ENCODE results near the gene CAND1. TPM values are rescaled to one million over a fixed set of nuclear protein-coding genes. Genes with fewer than 3 reads are reported as not detected.
A peak's percentile ranks its signal among the peaks of the same experiment; 100 is the strongest.

Gene CAND1
- total and polyA plus RNA-seq, 5 donors from 2014 or later = 69.9 to 111 (median 81.1) TPM

- no peak overlapping the region for H3K27ac ChIP-seq (ENCODE audit: insufficient read depth, low read length, poor library complexity, severe bottlenecking)
- Mint-ChIP-seq H3K27me3 (no peaks in the 10 kb centered on the region), H3K36me3 (peaks cover 62% of the 10 kb centered on the region), H3K4me1 (peaks cover 3 to 27% (median 14%) of the 10 kb centered on the region in 4 donors), H3K27ac (no peak overlapping the region), H3K4me3 (no peak overlapping the region), H3K9me3 (no peaks in the 10 kb centered on the region)
- H3K4me1 ChIP-seq (ENCODE audit: control insufficient read depth, insufficient read depth, low read length, poor library complexity, severe bottlenecking) = no peaks in the 10 kb centered on the region
- peaks cover 93% of the 10 kb centered on the region for H3K36me3 ChIP-seq (ENCODE audit: control insufficient read depth, insufficient read depth, low read length)
- H3K9me3 ChIP-seq (ENCODE audit: control insufficient read depth in 2 of 2, low read length in 2 of 2) = no peaks in the 10 kb centered on the region
- H3K4me3 ChIP-seq (ENCODE audit: low read depth, low read length) = no peak overlapping the region
- no peaks in the 10 kb centered on the region for H3K27me3 ChIP-seq (ENCODE audit: control insufficient read depth, insufficient read depth, low read length)
- DNase-seq (no peak), ATAC-seq (ENCODE audit: low read depth in 2 of 2) (no peak)
Measured at GRCh38 chr12:67305544-67305943, 36.4 kb downstream of the CAND1 start.

GRCh38 chr12:67306712-67307111 is 37.6 kb downstream of the CAND1 start:
- H3K4me3 Mint-ChIP-seq = no peak overlapping the region
- H3K9me3 Mint-ChIP-seq = no peaks in the 10 kb centered on the region
- Histone ChIP-seq H3K4me3 (ENCODE audit: low read depth, low read length) (no peak overlapping the region), H3K36me3 (ENCODE audit: control insufficient read depth, insufficient read depth, low read length) (peaks cover 92% of the 10 kb centered on the region), H3K9me3 (ENCODE audit: control insufficient read depth in 2 of 2, low read length in 2 of 2) (no peaks in the 10 kb centered on the region), H3K27ac (ENCODE audit: insufficient read depth, low read length, poor library complexity, severe bottlenecking) (no peak overlapping the region), H3K27me3 (ENCODE audit: control insufficient read depth, insufficient read depth, low read length) (no peaks in the 10 kb centered on the region), H3K4me1 (ENCODE audit: control insufficient read depth, insufficient read depth, low read length, poor library complexity, severe bottlenecking) (no peaks in the 10 kb centered on the region)
- peaks cover 68% of the 10 kb centered on the region for H3K36me3 Mint-ChIP-seq
- no peak for DNase-seq
- no peaks in the 10 kb centered on the region for H3K27me3 Mint-ChIP-seq
- peaks cover 0 to 26% (median 12%) of the 10 kb centered on the region in 4 donors for H3K4me1 Mint-ChIP-seq
- no peak overlapping the region for H3K27ac Mint-ChIP-seq
- no peak for ATAC-seq (ENCODE audit: low read depth in 2 of 2)

- Histone ChIP-seq H3K4me3 (ENCODE audit: low read depth, low read length) (no peak overlapping the region), H3K27ac (ENCODE audit: insufficient read depth, low read length, poor library complexity, severe bottlenecking) (no peak overlapping the region), H3K27me3 (ENCODE audit: control insufficient read depth, insufficient read depth, low read length) (no peaks in the 10 kb centered on the region), H3K4me1 (ENCODE audit: control insufficient read depth, insufficient read depth, low read length, poor library complexity, severe bottlenecking) (peaks cover 3% of the 10 kb centered on the region), H3K36me3 (ENCODE audit: control insufficient read depth, insufficient read depth, low read length) (peaks cover 41% of the 10 kb centered on the region), H3K9me3 (ENCODE audit: control insufficient read depth in 2 of 2, low read length in 2 of 2) (no peaks in the 10 kb centered on the region)
- DNase-seq = no peak
- ATAC-seq (ENCODE audit: low read depth in 2 of 2) = no peak
- Mint-ChIP-seq H3K9me3 (peaks cover 0 to 1% (median 0%) of the 10 kb centered on the region in 7 donors), H3K27me3 (no peaks in the 10 kb centered on the region), H3K27ac (no peak overlapping the region), H3K4me1 (peaks cover 0 to 20% (median 13%) of the 10 kb centered on the region in 4 donors), H3K36me3 (peaks cover 35% of the 10 kb centered on the region), H3K4me3 (no peak overlapping the region)
Measured at GRCh38 chr12:67315661-67316060, 46.5 kb downstream of the CAND1 start.

- Histone ChIP-seq H3K27me3 (ENCODE audit: control insufficient read depth, insufficient read depth, low read length) (no peaks in the 10 kb centered on the region), H3K27ac (ENCODE audit: insufficient read depth, low read length, poor library complexity, severe bottlenecking) (no peak overlapping the region), H3K4me3 (ENCODE audit: low read depth, low read length) (no peak overlapping the region), H3K36me3 (ENCODE audit: control insufficient read depth, insufficient read depth, low read length) (peaks cover 13% of the 10 kb centered on the region), H3K4me1 (ENCODE audit: control insufficient read depth, insufficient read depth, low read length, poor library complexity, severe bottlenecking) (peaks cover 3% of the 10 kb centered on the region), H3K9me3 (ENCODE audit: control insufficient read depth in 2 of 2, low read length in 2 of 2) (no peaks in the 10 kb centered on the region)
- no peak overlapping the region for H3K27ac Mint-ChIP-seq
- no peak overlapping the region for H3K4me3 Mint-ChIP-seq
- no peaks in the 10 kb centered on the region for H3K27me3 Mint-ChIP-seq
- H3K9me3 Mint-ChIP-seq = peaks cover 0 to 1% (median 0%) of the 10 kb centered on the region in 7 donors
- peaks cover 0 to 27% (median 21%) of the 10 kb centered on the region in 4 donors for H3K4me1 Mint-ChIP-seq
- peaks cover 25% of the 10 kb centered on the region for H3K36me3 Mint-ChIP-seq
- ATAC-seq (ENCODE audit: low read depth in 2 of 2) (no peak), DNase-seq (no peak)
Measured at GRCh38 chr12:67318786-67319185, 49.6 kb downstream of the CAND1 start.

- Histone ChIP-seq H3K27ac (ENCODE audit: insufficient read depth, low read length, poor library complexity, severe bottlenecking) (no peak overlapping the region), H3K27me3 (ENCODE audit: control insufficient read depth, insufficient read depth, low read length) (no peaks in the 10 kb centered on the region), H3K4me1 (ENCODE audit: control insufficient read depth, insufficient read depth, low read length, poor library complexity, severe bottlenecking) (peaks cover 3% of the 10 kb centered on the region), H3K4me3 (ENCODE audit: low read depth, low read length) (no peak overlapping the region), H3K36me3 (ENCODE audit: control insufficient read depth, insufficient read depth, low read length) (peaks cover 6% of the 10 kb centered on the region), H3K9me3 (ENCODE audit: control insufficient read depth in 2 of 2, low read length in 2 of 2) (no peaks in the 10 kb centered on the region)
- no peak overlapping the region for H3K4me3 Mint-ChIP-seq
- no peaks in the 10 kb centered on the region for H3K27me3 Mint-ChIP-seq
- ATAC-seq (ENCODE audit: low read depth in 2 of 2) (no peak), DNase-seq (no peak)
- H3K36me3 Mint-ChIP-seq = peaks cover 25% of the 10 kb centered on the region
- peaks cover 0 to 1% (median 0%) of the 10 kb centered on the region in 7 donors for H3K9me3 Mint-ChIP-seq
- H3K27ac Mint-ChIP-seq = no peak overlapping the region
- peaks cover 0 to 27% (median 21%) of the 10 kb centered on the region in 4 donors for H3K4me1 Mint-ChIP-seq
Measured at GRCh38 chr12:67319936-67320335, 50.8 kb downstream of the CAND1 start.

GRCh38 chr12:67320614-67321295 is 51.6 kb downstream of the CAND1 start:
- peaks cover 3% of the 10 kb centered on the region for H3K4me1 ChIP-seq (ENCODE audit: control insufficient read depth, insufficient read depth, low read length, poor library complexity, severe bottlenecking)
- Mint-ChIP-seq H3K4me1 (peaks cover 0 to 27% (median 21%) of the 10 kb centered on the region in 4 donors), H3K27me3 (no peaks in the 10 kb centered on the region), H3K9me3 (peaks cover 0 to 6% (median 0%) of the 10 kb centered on the region in 7 donors), H3K36me3 (peaks cover 23% of the 10 kb centered on the region), H3K27ac (peak overlapping the region; percentile 62 to 86 (median 78)), H3K4me3 (no peak overlapping the region)
- no peak overlapping the region for H3K27ac ChIP-seq (ENCODE audit: insufficient read depth, low read length, poor library complexity, severe bottlenecking)
- H3K9me3 ChIP-seq (ENCODE audit: control insufficient read depth in 2 of 2, low read length in 2 of 2) = no peaks in the 10 kb centered on the region
- peak in 2 of 3 donors; percentile 28 to 41 for DNase-seq
- H3K36me3 ChIP-seq (ENCODE audit: control insufficient read depth, insufficient read depth, low read length) = peaks cover 6% of the 10 kb centered on the region
- H3K27me3 ChIP-seq (ENCODE audit: control insufficient read depth, insufficient read depth, low read length) = no peaks in the 10 kb centered on the region
- no peak for ATAC-seq (ENCODE audit: low read depth in 2 of 2)
- peak overlapping the region; percentile 8 for H3K4me3 ChIP-seq (ENCODE audit: low read depth, low read length)

- peaks cover 0 to 27% (median 20%) of the 10 kb centered on the region in 4 donors for H3K4me1 Mint-ChIP-seq
- peaks cover 0 to 6% (median 0%) of the 10 kb centered on the region in 7 donors for H3K9me3 Mint-ChIP-seq
- H3K27me3 ChIP-seq (ENCODE audit: control insufficient read depth, insufficient read depth, low read length) = no peaks in the 10 kb centered on the region
- H3K36me3 ChIP-seq (ENCODE audit: control insufficient read depth, insufficient read depth, low read length) = no peaks in the 10 kb centered on the region
- DNase-seq (no peak), ATAC-seq (ENCODE audit: low read depth in 2 of 2) (no peak)
- H3K4me3 ChIP-seq (ENCODE audit: low read depth, low read length) = no peak overlapping the region
- no peak overlapping the region for H3K4me3 Mint-ChIP-seq
- H3K9me3 ChIP-seq (ENCODE audit: control insufficient read depth in 2 of 2, low read length in 2 of 2) = no peaks in the 10 kb centered on the region
- H3K27me3 Mint-ChIP-seq = no peaks in the 10 kb centered on the region
- peaks cover 15% of the 10 kb centered on the region for H3K36me3 Mint-ChIP-seq
- no peak overlapping the region for H3K27ac ChIP-seq (ENCODE audit: insufficient read depth, low read length, poor library complexity, severe bottlenecking)
- H3K27ac Mint-ChIP-seq = no peak overlapping the region
- peaks cover 3% of the 10 kb centered on the region for H3K4me1 ChIP-seq (ENCODE audit: control insufficient read depth, insufficient read depth, low read length, poor library complexity, severe bottlenecking)
Measured at GRCh38 chr12:67322580-67322979, 53.4 kb downstream of the CAND1 start.

GRCh38 chr12:67323007-67323406 is 53.8 kb downstream of the CAND1 start:
- no peak for DNase-seq
- H3K9me3 Mint-ChIP-seq = peaks cover 0 to 6% (median 0%) of the 10 kb centered on the region in 7 donors
- no peaks in the 10 kb centered on the region for H3K27me3 Mint-ChIP-seq
- peaks cover 3% of the 10 kb centered on the region for H3K4me1 ChIP-seq (ENCODE audit: control insufficient read depth, insufficient read depth, low read length, poor library complexity, severe bottlenecking)
- H3K36me3 ChIP-seq (ENCODE audit: control insufficient read depth, insufficient read depth, low read length) = no peaks in the 10 kb centered on the region
- H3K27ac Mint-ChIP-seq = no peak overlapping the region
- no peaks in the 10 kb centered on the region for H3K9me3 ChIP-seq (ENCODE audit: control insufficient read depth in 2 of 2, low read length in 2 of 2)
- ATAC-seq (ENCODE audit: low read depth in 2 of 2) = no peak
- H3K4me3 Mint-ChIP-seq = no peak overlapping the region
- H3K36me3 Mint-ChIP-seq = peaks cover 15% of the 10 kb centered on the region
- H3K4me3 ChIP-seq (ENCODE audit: low read depth, low read length) = no peak overlapping the region
- H3K27ac ChIP-seq (ENCODE audit: insufficient read depth, low read length, poor library complexity, severe bottlenecking) = no peak overlapping the region
- H3K27me3 ChIP-seq (ENCODE audit: control insufficient read depth, insufficient read depth, low read length) = no peaks in the 10 kb centered on the region
- H3K4me1 Mint-ChIP-seq = peaks cover 0 to 27% (median 20%) of the 10 kb centered on the region in 4 donors
